IMR-90 (cell line): ENCODE data around the gene HNRNPH3. TPM values are rescaled to one million over a fixed set of nuclear protein-coding genes. Genes with fewer than 3 reads are reported as not detected.

Experiments used
- ATAC-seq: fragments of 200-7000 bp; cut with Tn5 transposase; 2 replicates; pipeline ENCODE4 v1.9.1; 2020; ENCODE audit warnings: low read depth, mild to moderate bottlenecking, moderate library complexity
- BruUV-seq: library from RNA; stranded (reverse); fragments of 400-500 nt; replicated peaks from 2 replicates; lab custom pipeline; 2021; lab: Mats Ljungman, UMichigan
- CTCF ChIA-PET: fragments of 300-600 bp; formaldehyde crosslinking; extraction: SDS; loops from one replicate; lab custom pipeline; 2021; ENCODE audit warnings: antibody characterized with exemption; lab: Yijun Ruan, JAX
- POLR2A ChIA-PET: fragments of 300-600 bp; sonication (Branson Sonifier 250); formaldehyde crosslinking; loops from one replicate; lab custom pipeline; 2022; ENCODE audit warnings: antibody characterized with exemption; ENCODE audit not compliant: unreplicated experiment; lab: Charles Lee
- DNase-seq: peaks from one replicate; pipeline ENCODE4 v3.0.0; 2013
- H2AFZ ChIP-seq: replicated peaks from 2 replicates; pipeline ENCODE3; 2013; ENCODE audit warnings: low read length, mild to moderate bottlenecking; ENCODE audit not compliant: poor library complexity
- H2AK5ac ChIP-seq: 2 replicates; pipeline ENCODE4 v1.6.1; 2013; ENCODE audit warnings: low read depth, low read length, inconsistent platforms
- H2AK9ac ChIP-seq: replicated peaks from 2 replicates; pipeline ENCODE3; 2013; ENCODE audit warnings: mild to moderate bottlenecking, low read depth, low read length, moderate library complexity; ENCODE audit not compliant: poor library complexity
- H2BK120ac ChIP-seq: 2 replicates; pipeline ENCODE4 v1.6.1; 2013; ENCODE audit warnings: low read depth, low read length, inconsistent platforms
- H2BK15ac ChIP-seq: 3 replicates; pipeline ENCODE4 v1.6.1; 2013; ENCODE audit warnings: low read depth, low read length, inconsistent platforms
- H2BK20ac ChIP-seq: 2 replicates; pipeline ENCODE4 v1.6.1; 2013; ENCODE audit warnings: low read depth, mild to moderate bottlenecking, inconsistent platforms, low read length, moderate library complexity
- H2BK5ac ChIP-seq: 2 replicates; pipeline ENCODE4 v1.6.1; 2013; ENCODE audit warnings: mild to moderate bottlenecking, low read depth, low read length, inconsistent platforms; ENCODE audit not compliant: poor library complexity, severe bottlenecking
- H3K14ac ChIP-seq: replicated peaks from 2 replicates; pipeline ENCODE4 v1.6.1; 2013; ENCODE audit warnings: low read depth, low read length, inconsistent platforms
- H3K18ac ChIP-seq: 2 replicates; pipeline ENCODE4 v1.6.1; 2013; ENCODE audit warnings: low read depth, low read length, control low read depth
- H3K23ac ChIP-seq: 2 replicates; pipeline ENCODE4 v1.6.1; 2013; ENCODE audit warnings: low read depth, low read length, inconsistent platforms
- H3K27ac ChIP-seq: 2 replicates; pipeline ENCODE4 v1.5.1; 2013; ENCODE audit warnings: mild to moderate bottlenecking, control low read depth, low read length; ENCODE audit not compliant: insufficient read depth
- H3K27me3 ChIP-seq: 2 replicates; pipeline ENCODE4 v1.6.1; 2013; ENCODE audit warnings: low read length; ENCODE audit not compliant: control insufficient read depth, insufficient read depth
- H3K36me3 ChIP-seq: 2 replicates; pipeline ENCODE4 v1.6.1; 2013; ENCODE audit warnings: low read length, mixed read lengths; ENCODE audit not compliant: control insufficient read depth, insufficient read depth
- H3K4ac ChIP-seq: 2 replicates; pipeline ENCODE4 v1.6.1; 2013; ENCODE audit warnings: low read depth, low read length, inconsistent platforms
- H3K4me1 ChIP-seq: 2 replicates; pipeline ENCODE4 v1.6.1; 2013; ENCODE audit warnings: low read length, mixed read lengths; ENCODE audit not compliant: control insufficient read depth, insufficient read depth
- H3K4me2 ChIP-seq: 2 replicates; pipeline ENCODE4 v1.6.1; 2013; ENCODE audit warnings: low read depth, mild to moderate bottlenecking, control low read depth, low read length, moderate library complexity
- H3K4me3 ChIP-seq: 2 replicates; pipeline ENCODE4 v1.5.1; 2013; ENCODE audit warnings: low read depth, mild to moderate bottlenecking, control low read depth, low read length, moderate library complexity; ENCODE audit not compliant: insufficient read depth
- H3K56ac ChIP-seq: 2 replicates; pipeline ENCODE4 v1.6.1; 2013; ENCODE audit warnings: low read length, inconsistent platforms; ENCODE audit not compliant: insufficient read depth; ENCODE audit errors: extremely low read depth
- H3K79me1 ChIP-seq, 2 experiments: 2 replicates each; pipeline ENCODE4 v1.6.1; 2013; ENCODE audit warnings: low read length in 2 of 2, inconsistent platforms in 1 of 2, low read depth in 1 of 2
- H3K9ac ChIP-seq: 2 replicates; pipeline ENCODE4 v1.6.1; 2013; ENCODE audit warnings: low read depth, low read length, control low read depth
- H3K9me1 ChIP-seq: 2 replicates; pipeline ENCODE4 v1.6.1; 2013; ENCODE audit warnings: low read length, inconsistent platforms; ENCODE audit not compliant: insufficient read depth
- H3K9me3 ChIP-seq: 2 replicates; pipeline ENCODE4 v1.6.1; 2013; ENCODE audit warnings: low read length; ENCODE audit not compliant: control insufficient read depth, insufficient read depth
- H4K20me1 ChIP-seq: 2 replicates; pipeline ENCODE4 v1.6.1; 2013; ENCODE audit warnings: low read length, inconsistent platforms; ENCODE audit not compliant: insufficient read depth
- H4K5ac ChIP-seq: 2 replicates; pipeline ENCODE4 v1.6.1; 2013; ENCODE audit warnings: mild to moderate bottlenecking, low read depth, low read length, control low read depth
- H4K8ac ChIP-seq, 2 experiments: 2 replicates each; pipeline ENCODE4 v1.6.1; 2013; ENCODE audit warnings: low read depth in 2 of 2, low read length in 2 of 2, control low read depth in 1 of 2, inconsistent platforms in 1 of 2
- H4K91ac ChIP-seq: 2 replicates; pipeline ENCODE4 v1.6.1; 2013; ENCODE audit warnings: low read depth, low read length, inconsistent platforms; ENCODE audit not compliant: insufficient read depth
- BHLHE40 ChIP-seq: fragments of 150-350 bp; IDR thresholded peaks from 2 replicates; pipeline ENCODE4 v1.6.1; 2016; ENCODE audit warnings: mild to moderate bottlenecking, low read depth, low read length
- CEBPB ChIP-seq: IDR thresholded peaks from 2 replicates; pipeline ENCODE4 v1.6.1; 2012; ENCODE audit warnings: low read depth, low read length, improper control_type of control experiment
- CHD1 ChIP-seq: IDR thresholded peaks from 2 replicates; pipeline ENCODE4 v1.6.1; 2012; ENCODE audit warnings: low read depth, low read length, improper control_type of control experiment
- CTCF ChIP-seq: conservative IDR thresholded peaks from 2 replicates; pipeline ENCODE4 v1.5.1; 2012; ENCODE audit warnings: mild to moderate bottlenecking, low read depth, low read length, improper control_type of control experiment
- ELK1 ChIP-seq: fragments of 150-350 bp; IDR thresholded peaks from 2 replicates; pipeline ENCODE4 v1.6.1; 2016; ENCODE audit warnings: low read depth, mild to moderate bottlenecking, low read length, moderate library complexity, borderline replicate concordance
- FOS ChIP-seq: fragments of 150-350 bp; IDR thresholded peaks from 2 replicates; pipeline ENCODE4 v1.6.1; 2016; ENCODE audit warnings: low read depth, low read length
- MAFK ChIP-seq: IDR thresholded peaks from 2 replicates; pipeline ENCODE4 v1.6.1; 2012; ENCODE audit warnings: low read depth, low read length, improper control_type of control experiment
- MAZ ChIP-seq: IDR thresholded peaks from 2 replicates; pipeline ENCODE4 v1.6.1; 2012; ENCODE audit warnings: low read depth, mild to moderate bottlenecking, low read length, improper control_type of control experiment, moderate library complexity, borderline replicate concordance
- MXI1 ChIP-seq: IDR thresholded peaks from 2 replicates; pipeline ENCODE4 v1.6.1; 2012; ENCODE audit warnings: low read depth, mild to moderate bottlenecking, low read length, moderate library complexity, borderline replicate concordance
- NFE2L2 ChIP-seq: fragments of 150-350 bp; IDR thresholded peaks from 2 replicates; pipeline ENCODE4 v1.6.1; 2016; ENCODE audit warnings: low read depth, mild to moderate bottlenecking, low read length
- POLR2A ChIP-seq: IDR thresholded peaks from 2 replicates; pipeline ENCODE4 v1.6.1; 2012; ENCODE audit warnings: mild to moderate bottlenecking, low read depth, low read length
- RAD21 ChIP-seq: IDR thresholded peaks from 2 replicates; pipeline ENCODE4 v1.6.1; 2012; ENCODE audit warnings: low read length, improper control_type of control experiment
- RCOR1 ChIP-seq: IDR thresholded peaks from 2 replicates; pipeline ENCODE4 v1.6.1; 2012; ENCODE audit warnings: mild to moderate bottlenecking, low read length, improper control_type of control experiment; ENCODE audit not compliant: insufficient replicate concordance
- RFX5 ChIP-seq: IDR thresholded peaks from 2 replicates; pipeline ENCODE4 v1.8.0; 2012; ENCODE audit warnings: low read depth, mild to moderate bottlenecking, low read length, moderate library complexity
- SMC3 ChIP-seq: fragments of 150-350 bp; IDR thresholded peaks from 2 replicates; pipeline ENCODE4 v1.6.1; 2016; ENCODE audit warnings: low read depth, mild to moderate bottlenecking, antibody characterized with exemption, low read length, moderate library complexity
- USF2 ChIP-seq: fragments of 150-350 bp; IDR thresholded peaks from 2 replicates; pipeline ENCODE4 v1.6.1; 2017; ENCODE audit warnings: mild to moderate bottlenecking, antibody characterized with exemption, low read length, low read depth
- WGBS, 2 experiments: methylation state at CpG; one replicate each; pipeline versions ENCODE4 v1.1.5 to v1.1.7; 2013; ENCODE audit warnings: missing lambda C conversion rate in 2 of 2; ENCODE audit not compliant: insufficient read length in 1 of 2; ENCODE audit errors: extremely low coverage in 2 of 2; 5-methylcytosine and 5-hydroxymethylcytosine counted together
- dilution Hi-C: fragments of 300-500 bp; cut with HindIII; formaldehyde crosslinking; loops from one replicate; pipeline ENCODE4 v1.14.3; 2018; ENCODE audit warnings: low sequenced_read_pairs; ENCODE audit not compliant: unreplicated experiment
- in situ Hi-C: fragments of 300-500 bp; cut with MboI; formaldehyde crosslinking; loops from 3 replicates; pipeline ENCODE4 v1.14.3; 2019; ENCODE audit warnings: low sequenced_read_pairs, inconsistent platforms, mixed read lengths
- intact Hi-C: fragments of 100-400 bp; cut with micrococcal nuclease; formaldehyde crosslinking; loops from 2 replicates; pipeline ENCODE4 v1.10.0; 2022
- polyA plus RNA-seq, 3 experiments: library from polyadenylated mRNA; depleted of rRNA; stranded (reverse); fragments of >200 nt; gene quantifications; 2 replicates each; pipeline ENCODE4 v1.2.3, GENCODE V29; 2012; ENCODE audit warnings: low replicate concordance in 1 of 3
- total RNA-seq: library from RNA; depleted of rRNA; stranded (reverse); fragments of >200 nt; gene quantifications from 2 replicates; pipeline ENCODE4 v1.2.3, GENCODE V29; 2012

The HNRNPH3 gene
- total and polyA plus RNA-seq, 2 of the 4 experiments (the other 2 are of a cell fraction), result 10.6 to 142 TPM

- H2AK9ac ChIP-seq, result no peak overlapping the region
- H3K27me3 ChIP-seq, result no peaks in the 10 kb centered on the region
- no peak overlapping the region for H3K4me2 ChIP-seq
- H3K18ac ChIP-seq, result no peak overlapping the region
- ATAC-seq (no peak), DNase-seq (no peak)
- no peaks in the 10 kb centered on the region for H3K4me1 ChIP-seq
- in situ Hi-C loops, result no loop called here
- H3K36me3 ChIP-seq, result peaks cover 45% of the 10 kb centered on the region
- no TSS peak for BruUV-seq
- no peak overlapping the region for H4K8ac ChIP-seq
- H2AK5ac ChIP-seq, result no peak overlapping the region
- no peaks in the 10 kb centered on the region; a peak in 1 of 4 replicates for H3K79me1 ChIP-seq
- no peak overlapping the region for H3K14ac ChIP-seq
- no peak overlapping the region for H2BK5ac ChIP-seq
- H3K27ac ChIP-seq, result no peak overlapping the region
- H3K9me3 ChIP-seq, result peaks cover 14% of the 10 kb centered on the region
- ChIA-PET POLR2A (no interaction called here), CTCF (interaction anchor here (0.7 kb wide), 1 partner anchor 13 kb away, joined by 3 read pairs; no protein-coding TSS in a partner anchor)
- H4K20me1 ChIP-seq, result no peaks in the 10 kb centered on the region
- no peaks in the 10 kb centered on the region for H3K9me1 ChIP-seq
- intact Hi-C loops, result no loop called here
- no peak overlapping the region for H3K23ac ChIP-seq
- dilution Hi-C loops, result no loop called here
- H3K9ac ChIP-seq, result no peak overlapping the region
- no peak overlapping the region for H3K56ac ChIP-seq
- no peak overlapping the region for H2BK20ac ChIP-seq
- H4K5ac ChIP-seq, result no peak overlapping the region
- no peak overlapping the region for H3K4me3 ChIP-seq
- H4K91ac ChIP-seq, result no peak overlapping the region
- TF ChIP-seq CEBPB, result no peak
- no peak for TF ChIP-seq CTCF
- no peak for TF ChIP-seq MAFK
- TF ChIP-seq CHD1, result no peak
- no peak for TF ChIP-seq RCOR1
- TF ChIP-seq MXI1, result no peak
- TF ChIP-seq BHLHE40, result no peak
- no peak for TF ChIP-seq RAD21
- no peak for TF ChIP-seq RFX5
- TF ChIP-seq NFE2L2, result no peak
- TF ChIP-seq USF2, result no peak
- no peak for TF ChIP-seq MAZ
- TF ChIP-seq ELK1, result no peak
- TF ChIP-seq FOS, result no peak
- no peak for TF ChIP-seq SMC3
- TF ChIP-seq POLR2A, result no peak
- no peak overlapping the region for H2BK120ac ChIP-seq
- WGBS, 2 experiments, result no CpG with 5 or more reads among the region's 1 CpG
- H2BK15ac ChIP-seq, result no peak overlapping the region
- no peak overlapping the region for H3K4ac ChIP-seq
- H2AFZ ChIP-seq, result no peak overlapping the region
Measured at GRCh38 chr10:68371604-68372003, 39.7 kb downstream of the HNRNPH3 start.
